ENCODE results near the gene NSRP1.

Gene NSRP1

GRCh38 chr17:30191072-30191471 lies 74.5 kb downstream of the NSRP1 start:
- H3F3A ChIP-seq (ENCODE audit: control insufficient read depth, insufficient read depth): peaks cover 11% of the 10 kb centered on the region
- no peaks in the 10 kb centered on the region for H4K20me1 ChIP-seq (ENCODE audit: control insufficient read depth, insufficient read depth, low read depth, low read length)
- no peaks in the 10 kb centered on the region for H3K79me2 ChIP-seq (ENCODE audit: control insufficient read depth, low read length)
- peaks cover 9% of the 10 kb centered on the region for H3K36me3 ChIP-seq (ENCODE audit: control insufficient read depth, low read length)
- TF ChIP-seq CTCF (IDR thresholded peaks at IDR 0.05; ENCODE audit: low read depth, low read length, poor library complexity, severe bottlenecking) (no peak), EZH2phosphoT487 (IDR thresholded peaks at IDR 0.05; ENCODE audit: borderline replicate concordance, low read length) (no peak)
- H3K4me1 ChIP-seq (ENCODE audit: control insufficient read depth, low read length): no peaks in the 10 kb centered on the region
- H3K9me3 ChIP-seq (ENCODE audit: control insufficient read depth, insufficient read depth, low read length): no peaks in the 10 kb centered on the region
- H3K4me3 ChIP-seq (ENCODE audit: low read length): no peak overlapping the region
- peaks cover 19% of the 10 kb centered on the region for H3K27me3 ChIP-seq (ENCODE audit: control insufficient read depth, low read length)
- no peak overlapping the region for H3K27ac ChIP-seq (ENCODE audit: low read depth, low read length)
- H3K9me2 ChIP-seq (replicated peaks; ENCODE audit: control insufficient read depth, low read length): no peaks in the 10 kb centered on the region
- no peak overlapping the region for H3K4me2 ChIP-seq (ENCODE audit: low read length)

- Histone ChIP-seq H3K4me1 (ENCODE audit: control insufficient read depth, low read length) (no peaks in the 10 kb centered on the region), H3K79me2 (ENCODE audit: control insufficient read depth, low read length) (no peaks in the 10 kb centered on the region), H3K27ac (ENCODE audit: low read depth, low read length) (no peak overlapping the region), H3K9me2 (replicated peaks; ENCODE audit: control insufficient read depth, low read length) (no peaks in the 10 kb centered on the region), H3K4me2 (ENCODE audit: low read length) (no peak overlapping the region), H4K20me1 (ENCODE audit: control insufficient read depth, insufficient read depth, low read depth, low read length) (no peaks in the 10 kb centered on the region), H3K9me3 (ENCODE audit: control insufficient read depth, insufficient read depth, low read length) (no peaks in the 10 kb centered on the region), H3F3A (ENCODE audit: control insufficient read depth, insufficient read depth) (no peaks in the 10 kb centered on the region), H3K36me3 (ENCODE audit: control insufficient read depth, low read length) (no peaks in the 10 kb centered on the region), H3K27me3 (ENCODE audit: control insufficient read depth, low read length) (peaks cover 19% of the 10 kb centered on the region), H3K4me3 (ENCODE audit: low read length) (no peak overlapping the region)
- TF ChIP-seq CTCF (IDR thresholded peaks at IDR 0.05; ENCODE audit: low read depth, low read length, poor library complexity, severe bottlenecking) (no peak), EZH2phosphoT487 (IDR thresholded peaks at IDR 0.05; ENCODE audit: borderline replicate concordance, low read length) (no peak)
Observed at GRCh38 chr17:30196504-30196903, 79.9 kb downstream of the NSRP1 start.

- no peaks in the 10 kb centered on the region for H3K79me2 ChIP-seq (ENCODE audit: control insufficient read depth, low read length)
- no peak overlapping the region for H3K4me3 ChIP-seq (ENCODE audit: low read length)
- H3K9me2 ChIP-seq (replicated peaks; ENCODE audit: control insufficient read depth, low read length): no peaks in the 10 kb centered on the region
- H3K9me3 ChIP-seq (ENCODE audit: control insufficient read depth, insufficient read depth, low read length): no peaks in the 10 kb centered on the region
- peaks cover 17% of the 10 kb centered on the region for H3K27me3 ChIP-seq (ENCODE audit: control insufficient read depth, low read length)
- no peak overlapping the region for H3K4me2 ChIP-seq (ENCODE audit: low read length)
- no peaks in the 10 kb centered on the region for H4K20me1 ChIP-seq (ENCODE audit: control insufficient read depth, insufficient read depth, low read depth, low read length)
- H3K36me3 ChIP-seq (ENCODE audit: control insufficient read depth, low read length): no peaks in the 10 kb centered on the region
- H3F3A ChIP-seq (ENCODE audit: control insufficient read depth, insufficient read depth): no peaks in the 10 kb centered on the region
- TF ChIP-seq CTCF (IDR thresholded peaks at IDR 0.05; ENCODE audit: low read depth, low read length, poor library complexity, severe bottlenecking) (no peak), EZH2phosphoT487 (IDR thresholded peaks at IDR 0.05; ENCODE audit: borderline replicate concordance, low read length) (no peak)
- H3K27ac ChIP-seq (ENCODE audit: low read depth, low read length): no peak overlapping the region
- H3K4me1 ChIP-seq (ENCODE audit: control insufficient read depth, low read length): no peaks in the 10 kb centered on the region
Observed at GRCh38 chr17:30197416-30197815, 80.8 kb downstream of the NSRP1 start.

GRCh38 chr17:30199600-30199999 lies 83.0 kb downstream of the NSRP1 start:
- Histone ChIP-seq H3K4me3 (ENCODE audit: low read length) (no peak overlapping the region), H4K20me1 (ENCODE audit: control insufficient read depth, insufficient read depth, low read depth, low read length) (no peaks in the 10 kb centered on the region), H3K4me2 (ENCODE audit: low read length) (no peak overlapping the region), H3K9me3 (ENCODE audit: control insufficient read depth, insufficient read depth, low read length) (no peaks in the 10 kb centered on the region), H3K36me3 (ENCODE audit: control insufficient read depth, low read length) (no peaks in the 10 kb centered on the region), H3K9me2 (replicated peaks; ENCODE audit: control insufficient read depth, low read length) (no peaks in the 10 kb centered on the region), H3K27me3 (ENCODE audit: control insufficient read depth, low read length) (peaks cover 6% of the 10 kb centered on the region; the same call in 1 of the 2 replicates), H3F3A (ENCODE audit: control insufficient read depth, insufficient read depth) (no peaks in the 10 kb centered on the region), H3K27ac (ENCODE audit: low read depth, low read length) (no peak overlapping the region), H3K79me2 (ENCODE audit: control insufficient read depth, low read length) (no peaks in the 10 kb centered on the region), H3K4me1 (ENCODE audit: control insufficient read depth, low read length) (no peaks in the 10 kb centered on the region)
- TF ChIP-seq CTCF (IDR thresholded peaks at IDR 0.05; ENCODE audit: low read depth, low read length, poor library complexity, severe bottlenecking): no peak

All from DOHH2 (cell line).